Measurements from ENCODE around the gene PTPRM.

The PTPRM gene

GRCh38 chr18:7803956-7804469 lies 236.9 kb downstream of the PTPRM start:
- Histone ChIP-seq H3K36me3 (ENCODE audit: insufficient read depth, low read length) (no peaks in the 10 kb centered on the region), H3K9ac (ENCODE audit: low read depth, low read length, poor library complexity, severe bottlenecking) (no peak overlapping the region), H2AFZ (ENCODE audit: low read length) (no peak overlapping the region), H3K27me3 (ENCODE audit: insufficient read depth, low read length, poor library complexity, severe bottlenecking) (no peaks in the 10 kb centered on the region), H3K4me2 (ENCODE audit: low read depth, low read length, poor library complexity, severe bottlenecking) (no peak overlapping the region), H4K20me1 (ENCODE audit: insufficient read depth, low read length, poor library complexity, severe bottlenecking) (no peaks in the 10 kb centered on the region), H3F3A (ENCODE audit: low read depth) (no peaks in the 10 kb centered on the region), H3K9me2 (replicated peaks; ENCODE audit: low read depth, low read length) (no peaks in the 10 kb centered on the region), H3K9me3 (ENCODE audit: insufficient read depth, low read depth, low read length) (no peaks in the 10 kb centered on the region; the same call in 1 of the 2 replicates), H3K4me3 (ENCODE audit: low read length, poor library complexity, severe bottlenecking) (no peak overlapping the region), H3K4me1 (ENCODE audit: insufficient read depth, low read length, poor library complexity, severe bottlenecking) (no peaks in the 10 kb centered on the region), H3K79me2 (ENCODE audit: insufficient read depth, low read length) (no peaks in the 10 kb centered on the region)
- TF ChIP-seq CTCF (conservative IDR thresholded peaks at IDR 0.05; ENCODE audit: low read length) (no peak), EZH2phosphoT487 (IDR thresholded peaks at IDR 0.05; ENCODE audit: borderline replicate concordance) (no peak)

GRCh38 chr18:7805096-7805495 lies 238.0 kb downstream of the PTPRM start:
- Histone ChIP-seq H3K4me3 (ENCODE audit: low read length, poor library complexity, severe bottlenecking) (no peak overlapping the region), H3K4me1 (ENCODE audit: insufficient read depth, low read length, poor library complexity, severe bottlenecking) (no peaks in the 10 kb centered on the region), H3F3A (ENCODE audit: low read depth) (no peaks in the 10 kb centered on the region), H3K9ac (ENCODE audit: low read depth, low read length, poor library complexity, severe bottlenecking) (no peak overlapping the region), H2AFZ (ENCODE audit: low read length) (no peak overlapping the region), H3K79me2 (ENCODE audit: insufficient read depth, low read length) (no peaks in the 10 kb centered on the region), H3K36me3 (ENCODE audit: insufficient read depth, low read length) (no peaks in the 10 kb centered on the region), H3K4me2 (ENCODE audit: low read depth, low read length, poor library complexity, severe bottlenecking) (no peak overlapping the region), H4K20me1 (ENCODE audit: insufficient read depth, low read length, poor library complexity, severe bottlenecking) (no peaks in the 10 kb centered on the region), H3K9me3 (ENCODE audit: insufficient read depth, low read depth, low read length) (no peaks in the 10 kb centered on the region; the same call in 1 of the 2 replicates), H3K9me2 (replicated peaks; ENCODE audit: low read depth, low read length) (no peaks in the 10 kb centered on the region), H3K27me3 (ENCODE audit: insufficient read depth, low read length, poor library complexity, severe bottlenecking) (no peaks in the 10 kb centered on the region)
- TF ChIP-seq CTCF (conservative IDR thresholded peaks at IDR 0.05; ENCODE audit: low read length) = no peak
- no peak for TF ChIP-seq EZH2phosphoT487 (IDR thresholded peaks at IDR 0.05; ENCODE audit: borderline replicate concordance)

GRCh38 chr18:7805880-7806279 lies 238.8 kb downstream of the PTPRM start:
- TF ChIP-seq CTCF (conservative IDR thresholded peaks at IDR 0.05; ENCODE audit: low read length) = no peak
- no peak for TF ChIP-seq EZH2phosphoT487 (IDR thresholded peaks at IDR 0.05; ENCODE audit: borderline replicate concordance)
- H3K4me1 ChIP-seq (ENCODE audit: insufficient read depth, low read length, poor library complexity, severe bottlenecking) = no peaks in the 10 kb centered on the region

More at GRCh38 chr18:7805880-7806279, 238.8 kb downstream of the PTPRM start:
- H3K9me3 ChIP-seq (ENCODE audit: insufficient read depth, low read depth, low read length) = no peaks in the 10 kb centered on the region; the same call in 1 of the 2 replicates
- H3K4me2 ChIP-seq (ENCODE audit: low read depth, low read length, poor library complexity, severe bottlenecking) = no peak overlapping the region
- no peaks in the 10 kb centered on the region for H3K27me3 ChIP-seq (ENCODE audit: insufficient read depth, low read length, poor library complexity, severe bottlenecking)
- H4K20me1 ChIP-seq (ENCODE audit: insufficient read depth, low read length, poor library complexity, severe bottlenecking) = no peaks in the 10 kb centered on the region
- no peak overlapping the region for H2AFZ ChIP-seq (ENCODE audit: low read length)
- no peaks in the 10 kb centered on the region for H3K36me3 ChIP-seq (ENCODE audit: insufficient read depth, low read length)
- no peaks in the 10 kb centered on the region for H3F3A ChIP-seq (ENCODE audit: low read depth)
- H3K4me3 ChIP-seq (ENCODE audit: low read length, poor library complexity, severe bottlenecking) = no peak overlapping the region
- H3K9me2 ChIP-seq (replicated peaks; ENCODE audit: low read depth, low read length) = no peaks in the 10 kb centered on the region
- H3K9ac ChIP-seq (ENCODE audit: low read depth, low read length, poor library complexity, severe bottlenecking) = no peak overlapping the region
- H3K79me2 ChIP-seq (ENCODE audit: insufficient read depth, low read length) = no peaks in the 10 kb centered on the region

Data from Loucy (cell line).